Karpas-422 (cell line): ENCODE results near the gene ZNF638. TPM values are rescaled to one million over a fixed set of nuclear protein-coding genes. Genes with fewer than 3 reads are reported as not detected.
A peak's percentile ranks its signal among the peaks of the same experiment; 100 is the strongest.
"Not testable (repeated sequence)": the region's sequence is repeated elsewhere in the genome, so short reads cannot be mapped to it uniquely, and the experiment has no call there.

Experiments used
- DNase-seq: peaks from one replicate; pipeline ENCODE4 v3.0.0-alpha.2; 2015
- H2AFZ ChIP-seq: fragments of 200-600 bp; sonication (generic); 2 replicates; pipeline ENCODE4 v1.6.1; 2014; ENCODE audit warnings: antibody characterized with exemption, low read length, mixed read lengths
- H3K27ac ChIP-seq: fragments of 200-600 bp; sonication (generic); 2 replicates; pipeline ENCODE4 v1.5.1; 2014; ENCODE audit warnings: mild to moderate bottlenecking, low read length, moderate library complexity
- H3K27me3 ChIP-seq: fragments of 200-600 bp; sonication (generic); 2 replicates; pipeline ENCODE4 v1.6.1; 2014; ENCODE audit warnings: low read length, mixed read lengths
- H3K36me3 ChIP-seq: fragments of 200-600 bp; sonication (generic); 2 replicates; pipeline ENCODE4 v1.6.1; 2014; ENCODE audit warnings: low read length, mixed read lengths; ENCODE audit not compliant: insufficient read depth
- H3K4me1 ChIP-seq: fragments of 200-600 bp; sonication (generic); 2 replicates; pipeline ENCODE4 v1.6.1; 2014; ENCODE audit warnings: mild to moderate bottlenecking, low read length, mixed read lengths
- H3K4me2 ChIP-seq: fragments of 200-600 bp; sonication (generic); 2 replicates; pipeline ENCODE4 v1.6.1; 2014; ENCODE audit warnings: low read length, low read depth, mild to moderate bottlenecking; ENCODE audit not compliant: poor library complexity, severe bottlenecking
- H3K4me3 ChIP-seq: fragments of 200-600 bp; sonication (generic); 2 replicates; pipeline ENCODE4 v1.5.1; 2014; ENCODE audit warnings: mild to moderate bottlenecking, antibody characterized with exemption, low read length, mixed read lengths
- H3K79me2 ChIP-seq: fragments of 200-600 bp; sonication (generic); 2 replicates; pipeline ENCODE4 v1.6.1; 2014; ENCODE audit warnings: mild to moderate bottlenecking, low read length, mixed read lengths
- H3K9ac ChIP-seq: fragments of 200-600 bp; sonication (generic); 2 replicates; pipeline ENCODE4 v1.6.0; 2014; ENCODE audit warnings: low read length
- H3K9me2 ChIP-seq: fragments of 200-600 bp; sonication (generic), shearing (Covaris generic); replicated peaks from 2 replicates; pipeline ENCODE4 v1.6.0; 2014; ENCODE audit warnings: mild to moderate bottlenecking, low read length, moderate library complexity; ENCODE audit not compliant: insufficient read depth
- H3K9me3 ChIP-seq: fragments of 300-700, 200-600 bp; sonication (generic); 2 replicates; pipeline ENCODE4 v1.6.1; 2014; ENCODE audit warnings: low read length, mixed read lengths
- H4K20me1 ChIP-seq: fragments of 200-600 bp; sonication (generic); 2 replicates; pipeline ENCODE4 v1.6.1; 2014; ENCODE audit warnings: mild to moderate bottlenecking, antibody characterized with exemption, low read length, low read depth; ENCODE audit not compliant: insufficient read depth
- total RNA-seq: library from RNA; depleted of rRNA; stranded (reverse); fragments of >200 nt; shearing (Covaris generic); gene quantifications from 2 replicates; pipeline ENCODE4 v1.2.3, GENCODE V29; 2014; ENCODE audit warnings: low replicate concordance

Gene ZNF638
- total RNA-seq, 1 experiment from 2014 or later = 317 TPM

GRCh38 chr2:71416866-71417265, 85.3 kb downstream of the ZNF638 start:
- peak overlapping the region; percentile 68; the same call in 1 of the 2 replicates for H3K4me3 ChIP-seq
- DNase-seq = not testable (repeated sequence)

GRCh38 chr2:71417300-71418202, 86.0 kb downstream of the ZNF638 start:
- Histone ChIP-seq H3K4me3 (peak overlapping the region; percentile 68), H4K20me1 (no peaks in the 10 kb centered on the region)

More at GRCh38 chr2:71416866-71417265, 85.3 kb downstream of the ZNF638 start:
- H3K27ac ChIP-seq, H3K9me2 ChIP-seq, H4K20me1 ChIP-seq, H3K4me2 ChIP-seq, H3K9me3 ChIP-seq, H3K9ac ChIP-seq, H3K27me3 ChIP-seq, H2AFZ ChIP-seq: not testable (repeated sequence)
- Histone ChIP-seq H3K79me2 (peaks cover 40% of the 10 kb centered on the region), H3K36me3 (peaks cover 23% of the 10 kb centered on the region; the same call in 1 of the 2 replicates), H3K4me1 (peaks cover 10% of the 10 kb centered on the region)

GRCh38 chr2:71419145-71419544, 87.6 kb downstream of the ZNF638 start:
- no peak for DNase-seq
- Histone ChIP-seq H3K79me2 (peaks cover 50% of the 10 kb centered on the region), H3K9ac (no peak overlapping the region), H3K9me3 (no peaks in the 10 kb centered on the region), H3K4me3 (no peak overlapping the region), H3K27ac (no peak overlapping the region), H2AFZ (no peak overlapping the region), H3K9me2 (no peaks in the 10 kb centered on the region), H3K4me2 (no peak overlapping the region), H3K4me1 (peaks cover 10% of the 10 kb centered on the region), H4K20me1 (no peaks in the 10 kb centered on the region), H3K36me3 (peaks cover 37% of the 10 kb centered on the region; the same call in 1 of the 2 replicates), H3K27me3 (no peaks in the 10 kb centered on the region)

More at GRCh38 chr2:71417300-71418202, 86.0 kb downstream of the ZNF638 start:
- Histone ChIP-seq H3K79me2 (peaks cover 44% of the 10 kb centered on the region), H3K9me3 (no peaks in the 10 kb centered on the region), H3K27me3 (no peaks in the 10 kb centered on the region), H3K36me3 (peaks cover 27% of the 10 kb centered on the region; the same call in 1 of the 2 replicates), H2AFZ (0 out of 2 replicates have a peak overlapping the region, but pooled peaks have one; percentile 4), H3K9me2 (no peaks in the 10 kb centered on the region), H3K4me2 (peak overlapping the region; percentile 86), H3K27ac (peak overlapping the region; percentile 84), H3K9ac (peak overlapping the region; percentile 66), H3K4me1 (peaks cover 10% of the 10 kb centered on the region)
- peak; percentile 70 for DNase-seq

- peaks cover 10% of the 10 kb centered on the region for H3K4me1 ChIP-seq
- H3K27ac ChIP-seq = no peak overlapping the region
- no peak overlapping the region for H3K4me2 ChIP-seq
- no peaks in the 10 kb centered on the region for H4K20me1 ChIP-seq
- no peaks in the 10 kb centered on the region for H3K9me3 ChIP-seq
- no peak overlapping the region for H3K4me3 ChIP-seq
- H3K9me2 ChIP-seq = no peaks in the 10 kb centered on the region
- H3K36me3 ChIP-seq = peaks cover 44% of the 10 kb centered on the region; the same call in 1 of the 2 replicates
- H2AFZ ChIP-seq = no peak overlapping the region
- no peaks in the 10 kb centered on the region for H3K27me3 ChIP-seq
- no peak for DNase-seq
- H3K9ac ChIP-seq = no peak overlapping the region
- H3K79me2 ChIP-seq = peaks cover 57% of the 10 kb centered on the region
These were observed 88.4 kb downstream of the ZNF638 start for GRCh38 chr2:71419976-71420375.

GRCh38 chr2:71422786-71423185, 91.2 kb downstream of the ZNF638 start:
- Histone ChIP-seq H3K36me3 (peaks cover 63% of the 10 kb centered on the region), H2AFZ (no peak overlapping the region), H3K4me1 (peaks cover 6% of the 10 kb centered on the region), H3K9ac (no peak overlapping the region), H3K4me2 (no peak overlapping the region), H4K20me1 (no peaks in the 10 kb centered on the region), H3K9me2 (no peaks in the 10 kb centered on the region), H3K79me2 (peaks cover 58% of the 10 kb centered on the region), H3K9me3 (no peaks in the 10 kb centered on the region), H3K27me3 (no peaks in the 10 kb centered on the region), H3K27ac (no peak overlapping the region), H3K4me3 (no peak overlapping the region)
- no peak for DNase-seq

GRCh38 chr2:71423817-71424420, 92.3 kb downstream of the ZNF638 start:
- H2AFZ ChIP-seq = no peak overlapping the region
- H3K4me3 ChIP-seq = no peak overlapping the region
- H3K36me3 ChIP-seq = peaks cover 68% of the 10 kb centered on the region

GRCh38 chr2:71426721-71427120, 95.1 kb downstream of the ZNF638 start:
- Histone ChIP-seq H3K9ac (no peak overlapping the region), H3K79me2 (peaks cover 30% of the 10 kb centered on the region), H3K4me2 (no peak overlapping the region), H3K9me3 (no peaks in the 10 kb centered on the region), H2AFZ (no peak overlapping the region), H3K4me1 (no peaks in the 10 kb centered on the region), H4K20me1 (no peaks in the 10 kb centered on the region), H3K36me3 (peaks cover 70% of the 10 kb centered on the region), H3K9me2 (no peaks in the 10 kb centered on the region), H3K27me3 (no peaks in the 10 kb centered on the region), H3K27ac (no peak overlapping the region), H3K4me3 (no peak overlapping the region)
- no peak for DNase-seq

More at GRCh38 chr2:71423817-71424420, 92.3 kb downstream of the ZNF638 start:
- H3K27me3 ChIP-seq = no peaks in the 10 kb centered on the region
- H3K4me1 ChIP-seq = no peaks in the 10 kb centered on the region
- no peaks in the 10 kb centered on the region for H3K9me3 ChIP-seq
- peaks cover 50% of the 10 kb centered on the region for H3K79me2 ChIP-seq
- DNase-seq = no peak
- H3K4me2 ChIP-seq = no peak overlapping the region
- H3K9me2 ChIP-seq = no peaks in the 10 kb centered on the region
- no peaks in the 10 kb centered on the region for H4K20me1 ChIP-seq
- no peak overlapping the region for H3K9ac ChIP-seq
- no peak overlapping the region for H3K27ac ChIP-seq
